Retina (tissue), 1 donor: Measurements from ENCODE around the gene ADSS1.

ENCODE experiments used
- DNase-seq: peaks from one replicate; pipeline ENCODE4 v3.0.0-alpha.2; 2016

The ADSS1 gene

GRCh38 chr14:104723651-104724406, at the start of gene ADSS1:
ADSS1 (plus strand) TSS chr14:104724229; CDS start chr14:104724271, 42 bp downstream.
- DNase-seq = peak; percentile 80

- DNase-seq = no peak
These were observed 48.6 kb upstream of the ADSS1 start for GRCh38 chr14:104675447-104675846.

GRCh38 chr14:104676130-104676693, 47.8 kb upstream of the ADSS1 start:
- no peak for DNase-seq

- peak; percentile 63 for DNase-seq
These were observed 47.1 kb upstream of the ADSS1 start for GRCh38 chr14:104676694-104677511.

GRCh38 chr14:104677512-104678332, 46.3 kb upstream of the ADSS1 start:
- DNase-seq = peak; percentile 93

GRCh38 chr14:104678346-104678745, 45.7 kb upstream of the ADSS1 start:
- no peak for DNase-seq

GRCh38 chr14:104678901-104679705, 44.9 kb upstream of the ADSS1 start:
- no peak for DNase-seq

- DNase-seq = no peak
These were observed 43.8 kb upstream of the ADSS1 start for GRCh38 chr14:104680056-104680805.

- DNase-seq = peak; percentile 69
These were observed 43.0 kb upstream of the ADSS1 start for GRCh38 chr14:104680806-104681688.

- no peak for DNase-seq
These were observed 42.3 kb upstream of the ADSS1 start for GRCh38 chr14:104681689-104682074.

GRCh38 chr14:104682107-104682593, 41.9 kb upstream of the ADSS1 start:
- DNase-seq = no peak

GRCh38 chr14:104683653-104684448, 40.2 kb upstream of the ADSS1 start:
- DNase-seq = no peak

GRCh38 chr14:104684449-104684821, 39.6 kb upstream of the ADSS1 start:
- DNase-seq = no peak

- no peak for DNase-seq
These were observed 38.6 kb upstream of the ADSS1 start for GRCh38 chr14:104685216-104685997.

GRCh38 chr14:104685998-104686610, 37.9 kb upstream of the ADSS1 start:
- no peak for DNase-seq

- DNase-seq = no peak
These were observed 37.2 kb upstream of the ADSS1 start for GRCh38 chr14:104686624-104687517.
